Ovary (tissue), 9 donors: ENCODE measurements around the gene INTS3. TPM values are rescaled to one million over a fixed set of nuclear protein-coding genes. Genes with fewer than 3 reads are reported as not detected.

Experiments used
- DNase-seq, 5 donors: peaks; one replicate each; pipeline ENCODE4 v3.0.0-alpha.2; 2019 to 2020
- H3K27ac ChIP-seq, 2 donors: fragments of 200-600 bp; one replicate each; pipeline versions ENCODE4 v1.5.1 to v1.8.0; 2019 to 2022
- H3K27me3 ChIP-seq: fragments of 200-600 bp; one replicate; pipeline ENCODE4 v1.8.0; 2022
- H3K36me3 ChIP-seq: fragments of 200-600 bp; sonication (generic); one replicate; pipeline ENCODE4 v1.5.1; 2019
- H3K4me1 ChIP-seq: one replicate; pipeline ENCODE4 v1.8.1; 2013; ENCODE audit warnings: mild to moderate bottlenecking, moderate library complexity; ENCODE audit not compliant: insufficient read depth
- H3K4me3 ChIP-seq: fragments of 200-600 bp; sonication (generic); one replicate; pipeline ENCODE4 v1.5.1; 2017
- H3K9me3 ChIP-seq, 2 donors: fragments of 200-600 bp in 1 of 2; sonication (generic) in 1 of 2; one replicate each; pipeline versions ENCODE4 v1.5.1 to v1.8.1; 2013 to 2019; ENCODE audit warnings: mild to moderate bottlenecking in 1 of 2, moderate library complexity in 1 of 2
- EP300 ChIP-seq: sonication (generic); formaldehyde crosslinking; IDR thresholded peaks from one replicate; pipeline ENCODE4 v1.6.1; 2017; ENCODE audit warnings: antibody characterized with exemption
- POLR2A ChIP-seq: fragments of 450-650 bp; IDR thresholded peaks from one replicate; pipeline ENCODE4 v1.6.1; 2017; ENCODE audit warnings: antibody characterized with exemption, mild to moderate bottlenecking, moderate library complexity
- WGBS, 3 donors: extraction: QIAGEN DNeasy Blood & Tissue Kit in 1 of 3; methylation state at CpG; one replicate each; pipeline versions ENCODE4 v1.1.5 to v1.1.7; 2013 to 2017; 5-methylcytosine and 5-hydroxymethylcytosine counted together
- intact Hi-C, 4 donors: fragments of 100-400 bp; cut with DNase I; formaldehyde crosslinking; loops; one replicate each; pipeline versions ENCODE4 v1.11.0 to v1.15.1; 2022 to 2023
- polyA plus RNA-seq, 2 donors: library from polyadenylated mRNA; stranded (reverse); fragments of 200-250 nt in 1 of 2; fragments of 350-450 nt in 1 of 2; fragmentation: Illumina TruSeq in 1 of 2; extraction: RNeasy Lipid Tissue Mini Kit (QIAGEN cat#74804) in 1 of 2; gene quantifications; one replicate each; pipeline ENCODE4 v1.2.3, GENCODE V29; 2013 to 2014
- total RNA-seq, 7 donors: library from RNA; depleted of rRNA in 2 of 7; stranded (reverse); fragments of >200 nt in 2 of 7; fragmentation: NEBNext Ultra II Directional in 3 of 7; extraction: Animal tissue kit (Norgen Biotek cat#: 25700) in 3 of 7; gene quantifications; one replicate each; pipeline versions ENCODE4 v1.1.0 to v1.2.4, GENCODE V29; 2016 to 2023
- TF ChIP-seq, protein P1 (sequence below), 3 donors: fragments of 450-650 bp in 2 of 3; fragments of 200-600 bp in 1 of 3; IDR thresholded peaks; one replicate each; pipeline versions ENCODE4 v1.5.1 to v1.8.0; 2016 to 2022; ENCODE audit warnings: antibody characterized with exemption in 3 of 3, mild to moderate bottlenecking in 1 of 3
- donor health status: DM: no; HTN: no; CAD: no; lungs with moderate emphysema.
- donor health status: DM: no; HTN: no; CAD: no.
- donor health status: Bipolar disorder and iron deficiency.
- donor health status: DM: yes; HTN: yes; CAD: no.
- donor health status: DM: no; HTN: no; CAD: no.
- donor health status: DM: yes; HTN: yes; CAD: no.

The INTS3 gene
- total and polyA plus RNA-seq, 9 donors: 41.6 to 74.4 (median 56.2) TPM

- peak; percentile 75 to 93 (median 87) for DNase-seq
- H3K27me3 ChIP-seq: no peaks in the 10 kb centered on the region
- H3K9me3 ChIP-seq: no peaks in the 10 kb centered on the region
- H3K4me1 ChIP-seq: peaks cover 8% of the 10 kb centered on the region
- intact Hi-C loops: loop anchor here in 1 of 4 donors (5.0 kb wide), 2 partner anchors 70 to 530 kb away; no protein-coding TSS in a partner anchor
- no peak for TF ChIP-seq POLR2A
- 6 to 12% (median 10%) methylated on average over 8 of the region's 8 CpGs for WGBS, 3 donors
- peak overlapping the region; percentile 55 to 65 for H3K27ac ChIP-seq
- H3K36me3 ChIP-seq: no peaks in the 10 kb centered on the region
- no peak overlapping the region for H3K4me3 ChIP-seq
Measured at GRCh38 chr1:153752571-153753195, 24.8 kb downstream of the INTS3 start.

- H3K9me3 ChIP-seq: no peaks in the 10 kb centered on the region
- WGBS, 3 donors: 91 to 97% (median 96%) methylated on average over 2 of the region's 2 CpGs
- intact Hi-C loops: loop anchor here in 1 of 4 donors (5.0 kb wide), 2 partner anchors 72 to 532 kb away; no protein-coding TSS in a partner anchor
- no peaks in the 10 kb centered on the region for H3K27me3 ChIP-seq
- no peak for TF ChIP-seq POLR2A
- TF ChIP-seq EP300: no peak
- TF ChIP-seq, protein P1, sequence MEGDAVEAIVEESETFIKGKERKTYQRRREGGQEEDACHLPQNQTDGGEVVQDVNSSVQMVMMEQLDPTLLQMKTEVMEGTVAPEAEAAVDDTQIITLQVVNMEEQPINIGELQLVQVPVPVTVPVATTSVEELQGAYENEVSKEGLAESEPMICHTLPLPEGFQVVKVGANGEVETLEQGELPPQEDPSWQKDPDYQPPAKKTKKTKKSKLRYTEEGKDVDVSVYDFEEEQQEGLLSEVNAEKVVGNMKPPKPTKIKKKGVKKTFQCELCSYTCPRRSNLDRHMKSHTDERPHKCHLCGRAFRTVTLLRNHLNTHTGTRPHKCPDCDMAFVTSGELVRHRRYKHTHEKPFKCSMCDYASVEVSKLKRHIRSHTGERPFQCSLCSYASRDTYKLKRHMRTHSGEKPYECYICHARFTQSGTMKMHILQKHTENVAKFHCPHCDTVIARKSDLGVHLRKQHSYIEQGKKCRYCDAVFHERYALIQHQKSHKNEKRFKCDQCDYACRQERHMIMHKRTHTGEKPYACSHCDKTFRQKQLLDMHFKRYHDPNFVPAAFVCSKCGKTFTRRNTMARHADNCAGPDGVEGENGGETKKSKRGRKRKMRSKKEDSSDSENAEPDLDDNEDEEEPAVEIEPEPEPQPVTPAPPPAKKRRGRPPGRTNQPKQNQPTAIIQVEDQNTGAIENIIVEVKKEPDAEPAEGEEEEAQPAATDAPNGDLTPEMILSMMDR (IDR thresholded peaks at IDR 0.05): no peak
- H3K36me3 ChIP-seq: no peaks in the 10 kb centered on the region
- H3K27ac ChIP-seq: no peak overlapping the region
- H3K4me1 ChIP-seq: peaks cover 8% of the 10 kb centered on the region
- H3K4me3 ChIP-seq: no peak overlapping the region
- DNase-seq: no peak
Measured at GRCh38 chr1:153754266-153754665, 26.4 kb downstream of the INTS3 start.

DNA sequence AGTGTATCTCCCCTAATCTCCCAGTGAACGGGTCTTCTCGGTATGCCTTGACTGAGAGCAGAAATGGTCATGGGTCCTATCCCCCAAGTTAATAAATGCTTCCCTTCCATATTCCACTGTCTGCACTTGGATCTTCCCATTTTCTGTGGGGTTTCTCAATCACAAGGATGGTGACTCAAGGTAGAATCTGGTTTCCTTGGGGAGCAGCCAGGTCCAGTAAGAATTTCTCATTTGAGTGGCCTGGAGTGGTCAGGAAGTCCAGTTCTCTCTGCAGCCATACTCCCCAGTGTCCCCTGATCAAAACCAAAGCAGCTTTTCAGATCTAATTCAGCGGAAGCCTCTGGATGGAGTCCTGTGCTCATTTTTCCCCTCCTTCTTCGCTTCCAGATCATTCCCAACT is 32.6 kb downstream of the INTS3 start:
- Histone ChIP-seq H3K9me3 (no peaks in the 10 kb centered on the region), H3K27me3 (no peaks in the 10 kb centered on the region), H3K4me1 (no peaks in the 10 kb centered on the region), H3K36me3 (no peaks in the 10 kb centered on the region), H3K4me3 (no peak overlapping the region), H3K27ac (no peak overlapping the region)
- TF ChIP-seq EP300 (no peak), POLR2A (no peak)
- TF ChIP-seq, protein P1 (IDR thresholded peaks at IDR 0.05): no peak
- intact Hi-C loops: loop anchor here in 1 of 4 donors (10.0 kb wide), 1 partner anchor 246 kb away; no protein-coding TSS in a partner anchor
- WGBS, 3 donors: 93 to 94% (median 94%) methylated on average over 4 of the region's 4 CpGs
- DNase-seq: no peak

DNA sequence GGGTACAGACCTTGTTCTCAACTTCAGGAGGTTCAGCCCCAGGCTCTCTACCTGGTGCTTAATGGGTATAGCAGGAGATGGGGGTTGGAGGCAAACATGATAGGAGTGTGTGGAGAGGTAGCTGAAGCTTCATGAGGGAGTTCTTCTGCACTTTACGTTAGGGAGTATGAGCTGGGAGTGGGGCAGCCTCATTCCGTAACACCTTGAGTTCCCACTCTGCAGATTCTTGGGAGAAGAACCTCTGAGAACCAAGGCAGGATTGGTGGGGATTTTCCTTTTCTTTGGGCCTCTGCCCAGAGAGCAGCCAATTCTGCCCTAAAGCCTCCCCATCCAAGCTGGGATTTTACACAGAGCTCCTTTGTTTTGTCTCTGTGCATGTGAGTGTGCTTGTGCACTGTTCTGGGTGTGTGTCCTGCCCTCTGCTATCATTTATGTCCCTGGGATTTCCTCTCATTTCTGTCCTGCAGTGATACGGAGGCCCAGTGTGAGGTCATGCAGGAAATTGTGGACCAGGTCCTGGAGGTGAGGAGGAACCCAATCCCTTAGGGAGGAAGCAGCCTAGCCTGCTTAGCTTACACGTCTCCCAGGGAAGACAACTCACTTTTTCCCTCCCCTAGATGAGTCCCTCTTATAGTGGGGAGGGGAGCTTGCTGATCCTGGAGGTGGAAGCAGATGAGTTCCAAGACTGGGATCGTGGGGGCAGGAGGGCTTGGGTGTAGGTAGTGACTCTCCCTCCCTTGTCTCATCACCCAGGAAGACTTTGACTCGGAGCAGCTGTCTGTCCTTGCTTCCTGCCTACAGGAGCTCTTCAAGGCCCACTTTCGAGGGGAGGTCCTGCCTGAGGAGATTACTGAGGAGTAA is 35.7 kb downstream of the INTS3 start:
- Histone ChIP-seq H3K4me3 (no peak overlapping the region), H3K36me3 (no peaks in the 10 kb centered on the region), H3K27ac (no peak overlapping the region), H3K9me3 (no peaks in the 10 kb centered on the region), H3K27me3 (no peaks in the 10 kb centered on the region), H3K4me1 (no peaks in the 10 kb centered on the region)
- no peak for DNase-seq
- WGBS, 3 donors: 57 to 60% (median 58%) methylated on average over 7 of the region's 7 CpGs
- TF ChIP-seq POLR2A (peak; percentile 3), EP300 (no peak)
- TF ChIP-seq, protein P1 (IDR thresholded peaks at IDR 0.05): no peak
- intact Hi-C loops: loop anchor here in 1 of 4 donors (10.0 kb wide), 1 partner anchor 249 kb away; no protein-coding TSS in a partner anchor
